ENCODE data around the gene OPTC. TPM values are rescaled to one million over a fixed set of nuclear protein-coding genes. Genes with fewer than 3 reads are reported as not detected.

The OPTC gene
- total RNA-seq, 3 donors from 2014 or later (not counting 1 experiment from before 2014, with no cell fraction given) = not detected

GRCh38 chr1:203526572-203526971 is 32.6 kb downstream of the OPTC start:
- no peaks in the 10 kb centered on the region for H3K9me3 ChIP-seq (ENCODE audit: control insufficient read depth, insufficient read depth, low read length)
- no peaks in the 10 kb centered on the region for H3K9me3 Mint-ChIP-seq
- ATAC-seq = no peak
- WGBS (ENCODE audit: insufficient coverage) = 84% methylated on average over 6 of the region's 6 CpGs
- no peaks in the 10 kb centered on the region for H3K27me3 ChIP-seq (ENCODE audit: control insufficient read depth, insufficient read depth, low read length)
- H3K4me3 Mint-ChIP-seq = no peak overlapping the region
- H3K27ac Mint-ChIP-seq = peak overlapping the region in 1 of 2 donors; percentile 0
- no peak overlapping the region for H3K27ac ChIP-seq (ENCODE audit: low read length)
- H3K36me3 Mint-ChIP-seq = no peaks in the 10 kb centered on the region
- H3K4me3 ChIP-seq (ENCODE audit: low read length) = no peak overlapping the region
- DNase-seq = no peak
- peaks cover 0 to 4% of the 10 kb centered on the region in 2 donors for H3K4me1 Mint-ChIP-seq
- H3K36me3 ChIP-seq (ENCODE audit: control insufficient read depth, insufficient read depth, low read length) = no peaks in the 10 kb centered on the region
- H3K27me3 Mint-ChIP-seq (ENCODE audit: low read depth in 2 of 2) = no peaks in the 10 kb centered on the region
- no peak for TF ChIP-seq CTCF (IDR thresholded peaks at IDR 0.05)
- H3K4me1 ChIP-seq (ENCODE audit: control insufficient read depth, insufficient read depth, low read length) = no peaks in the 10 kb centered on the region
- intact Hi-C loops (cut with micrococcal nuclease) = no loop called here

GRCh38 chr1:203527013-203527412 is 33.1 kb downstream of the OPTC start:
- H3K36me3 ChIP-seq (ENCODE audit: control insufficient read depth, insufficient read depth, low read length) = no peaks in the 10 kb centered on the region
- intact Hi-C loops (cut with micrococcal nuclease) = no loop called here
- no peak for TF ChIP-seq CTCF (IDR thresholded peaks at IDR 0.05)
- Mint-ChIP-seq H3K27ac (peak overlapping the region in 1 of 2 donors; percentile 0), H3K4me3 (no peak overlapping the region), H3K9me3 (no peaks in the 10 kb centered on the region), H3K4me1 (peaks cover 0 to 4% of the 10 kb centered on the region in 2 donors), H3K27me3 (ENCODE audit: low read depth in 2 of 2) (no peaks in the 10 kb centered on the region), H3K36me3 (no peaks in the 10 kb centered on the region)
- no peaks in the 10 kb centered on the region for H3K4me1 ChIP-seq (ENCODE audit: control insufficient read depth, insufficient read depth, low read length)
- no peaks in the 10 kb centered on the region for H3K27me3 ChIP-seq (ENCODE audit: control insufficient read depth, insufficient read depth, low read length)
- DNase-seq = no peak
- H3K9me3 ChIP-seq (ENCODE audit: control insufficient read depth, insufficient read depth, low read length) = no peaks in the 10 kb centered on the region
- no peak for ATAC-seq
- H3K27ac ChIP-seq (ENCODE audit: low read length) = no peak overlapping the region
- H3K4me3 ChIP-seq (ENCODE audit: low read length) = no peak overlapping the region

GRCh38 chr1:203528063-203528462 is 34.1 kb downstream of the OPTC start:
- Mint-ChIP-seq H3K27me3 (ENCODE audit: low read depth in 2 of 2) (no peaks in the 10 kb centered on the region), H3K27ac (no peak overlapping the region), H3K9me3 (no peaks in the 10 kb centered on the region), H3K4me1 (peaks cover 0 to 4% of the 10 kb centered on the region in 2 donors), H3K36me3 (no peaks in the 10 kb centered on the region), H3K4me3 (no peak overlapping the region)
- DNase-seq = no peak
- intact Hi-C loops (cut with micrococcal nuclease) = no loop called here
- 87% methylated on average over 3 of the region's 3 CpGs for WGBS (ENCODE audit: insufficient coverage)
- H3K36me3 ChIP-seq (ENCODE audit: control insufficient read depth, insufficient read depth, low read length) = no peaks in the 10 kb centered on the region
- H3K4me1 ChIP-seq (ENCODE audit: control insufficient read depth, insufficient read depth, low read length) = no peaks in the 10 kb centered on the region
- H3K4me3 ChIP-seq (ENCODE audit: low read length) = no peak overlapping the region
- no peaks in the 10 kb centered on the region for H3K27me3 ChIP-seq (ENCODE audit: control insufficient read depth, insufficient read depth, low read length)
- no peak for ATAC-seq
- no peak for TF ChIP-seq CTCF (IDR thresholded peaks at IDR 0.05)
- H3K27ac ChIP-seq (ENCODE audit: low read length) = no peak overlapping the region
- H3K9me3 ChIP-seq (ENCODE audit: control insufficient read depth, insufficient read depth, low read length) = no peaks in the 10 kb centered on the region
